T-helper 1 cell treated with Interleukin-12 subunit alpha and Interleukin-12 subunit beta and Interleukin-4 antibody, amounts not matched to agents 30 μg/mL and 1 μg/mL, for 36 hours (primary cell): Measurements from ENCODE around the gene GGNBP2.

Experiments
- H3K27ac Mint-ChIP-seq: one replicate; pipeline ENCODE4 v1.8.0; 2021; ENCODE audit warnings: mild to moderate bottlenecking, mixed read lengths
- H3K27me3 Mint-ChIP-seq: one replicate; pipeline ENCODE4 v1.8.0; 2021; ENCODE audit warnings: low read depth, mixed read lengths
- H3K36me3 Mint-ChIP-seq: one replicate; pipeline ENCODE4 v1.8.0; 2021; ENCODE audit warnings: low read depth, mixed read lengths
- H3K4me1 Mint-ChIP-seq: one replicate; pipeline ENCODE4 v1.8.0; 2021; ENCODE audit warnings: low read depth, mixed read lengths
- H3K4me3 Mint-ChIP-seq: one replicate; pipeline ENCODE4 v1.8.0; 2021; ENCODE audit warnings: mild to moderate bottlenecking, moderate library complexity, mixed read lengths
- H3K9me3 Mint-ChIP-seq: one replicate; pipeline ENCODE4 v1.8.0; 2021; ENCODE audit warnings: mixed read lengths

Gene GGNBP2

GRCh38 chr17:36613155-36613554 lies 68.4 kb downstream of the GGNBP2 start:
- Mint-ChIP-seq H3K4me3 (no peak overlapping the region), H3K36me3 (no peaks in the 10 kb centered on the region), H3K4me1 (peaks cover 2% of the 10 kb centered on the region), H3K9me3 (no peaks in the 10 kb centered on the region), H3K27ac (no peak overlapping the region), H3K27me3 (no peaks in the 10 kb centered on the region)

GRCh38 chr17:36614081-36614480 lies 69.4 kb downstream of the GGNBP2 start:
- Mint-ChIP-seq H3K36me3 (no peaks in the 10 kb centered on the region), H3K27ac (no peak overlapping the region), H3K4me3 (no peak overlapping the region), H3K27me3 (no peaks in the 10 kb centered on the region), H3K4me1 (peaks cover 2% of the 10 kb centered on the region), H3K9me3 (no peaks in the 10 kb centered on the region)

DNA sequence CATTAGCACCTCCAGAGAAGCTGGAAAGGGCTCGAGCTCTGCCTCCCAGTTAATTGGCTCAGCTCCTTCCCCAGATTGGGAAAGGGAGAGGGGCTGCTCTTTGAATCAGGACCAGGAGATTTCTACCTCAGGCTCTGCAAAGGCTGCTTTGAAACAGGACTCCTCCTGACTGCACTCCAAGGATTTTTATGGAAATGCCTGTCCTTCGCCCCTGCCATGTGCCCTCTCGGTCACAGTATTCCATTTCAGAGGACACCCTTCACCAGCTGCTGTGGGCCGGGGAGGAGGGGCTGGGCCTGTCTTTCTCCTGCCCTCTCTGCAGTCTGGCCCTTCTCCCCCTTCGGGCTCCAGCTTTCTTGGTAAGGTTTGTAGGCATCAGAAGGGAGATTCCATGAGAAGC lies 70.2 kb downstream of the GGNBP2 start:
- Mint-ChIP-seq H3K9me3 (no peaks in the 10 kb centered on the region), H3K27me3 (no peaks in the 10 kb centered on the region), H3K4me1 (no peaks in the 10 kb centered on the region), H3K4me3 (no peak overlapping the region), H3K27ac (no peak overlapping the region), H3K36me3 (no peaks in the 10 kb centered on the region)

- Mint-ChIP-seq H3K36me3 (no peaks in the 10 kb centered on the region), H3K4me1 (no peaks in the 10 kb centered on the region), H3K9me3 (no peaks in the 10 kb centered on the region), H3K27me3 (no peaks in the 10 kb centered on the region), H3K4me3 (no peak overlapping the region), H3K27ac (no peak overlapping the region)
Measured at GRCh38 chr17:36616061-36617029, 71.6 kb downstream of the GGNBP2 start.

DNA sequence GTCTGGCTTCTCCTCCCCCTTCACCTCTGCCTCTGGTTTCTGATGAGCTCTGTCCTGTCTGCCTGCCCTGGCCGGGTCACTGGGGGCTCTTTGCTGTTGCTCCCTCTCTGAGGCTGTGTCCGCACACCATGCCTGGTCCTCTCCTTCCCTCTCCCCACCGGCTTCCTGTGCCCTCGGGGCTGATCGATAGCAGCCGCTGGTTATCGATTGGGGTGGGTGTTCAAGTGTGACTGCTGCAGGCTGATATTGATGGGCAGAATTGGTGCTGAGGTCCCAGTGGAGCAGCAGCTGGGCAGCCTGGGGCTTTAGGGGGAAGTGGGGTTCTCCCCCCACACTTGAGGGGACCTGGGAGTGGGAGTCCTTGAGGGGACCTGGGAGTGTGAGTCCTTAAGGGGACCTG lies 73.1 kb downstream of the GGNBP2 start:
- Mint-ChIP-seq H3K27me3 (no peaks in the 10 kb centered on the region), H3K4me1 (no peaks in the 10 kb centered on the region), H3K27ac (no peak overlapping the region), H3K4me3 (no peak overlapping the region), H3K9me3 (no peaks in the 10 kb centered on the region), H3K36me3 (no peaks in the 10 kb centered on the region)

- Mint-ChIP-seq H3K4me3 (no peak overlapping the region), H3K27me3 (no peaks in the 10 kb centered on the region), H3K9me3 (no peaks in the 10 kb centered on the region), H3K27ac (no peak overlapping the region), H3K4me1 (no peaks in the 10 kb centered on the region), H3K36me3 (no peaks in the 10 kb centered on the region)
Measured at GRCh38 chr17:36623281-36623680, 78.6 kb downstream of the GGNBP2 start.

DNA sequence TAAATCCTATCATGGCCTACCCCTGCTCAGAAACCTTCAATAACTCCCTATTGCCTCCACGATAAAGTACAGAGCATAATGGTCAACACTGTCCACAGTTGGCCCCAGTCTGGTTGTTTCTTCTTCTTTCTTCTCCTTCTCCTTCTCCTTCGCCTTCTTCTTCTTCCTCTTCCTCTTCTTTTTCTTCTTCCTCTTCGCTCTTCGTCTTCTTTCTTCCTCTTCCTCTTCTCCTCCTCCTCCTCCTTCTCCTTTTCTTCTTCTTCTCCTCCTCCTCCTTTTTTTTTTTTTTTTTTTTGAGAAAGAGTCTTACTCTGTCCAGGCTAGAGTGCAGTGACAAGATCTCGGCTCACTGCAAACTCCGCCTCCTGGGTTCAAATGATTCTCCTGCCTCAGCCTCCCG lies 80.5 kb downstream of the GGNBP2 start:
- Mint-ChIP-seq H3K27me3 (no peaks in the 10 kb centered on the region), H3K4me1 (peaks cover 3% of the 10 kb centered on the region), H3K27ac (no peak overlapping the region), H3K4me3 (no peak overlapping the region), H3K9me3 (no peaks in the 10 kb centered on the region), H3K36me3 (no peaks in the 10 kb centered on the region)

DNA sequence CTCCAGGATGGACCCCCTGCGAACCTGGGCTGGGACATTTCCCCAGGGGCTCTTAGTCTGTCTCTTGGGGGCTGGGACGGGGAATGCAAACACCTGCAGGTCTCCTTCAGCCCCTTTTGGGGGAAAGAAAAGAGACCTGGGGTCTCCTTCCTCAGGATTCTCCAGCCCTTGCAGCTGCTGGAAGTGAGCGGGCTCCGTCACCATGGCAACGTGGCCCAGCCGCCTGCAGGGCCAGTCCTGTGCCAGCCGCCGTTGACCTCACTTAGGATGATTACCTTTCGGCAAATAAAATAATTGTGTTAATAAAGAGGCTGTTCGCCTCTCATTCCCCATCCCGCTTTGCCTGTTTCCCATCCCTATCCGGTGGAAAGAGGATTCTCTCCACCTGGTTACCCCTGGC lies 82.4 kb downstream of the GGNBP2 start:
- no peaks in the 10 kb centered on the region for H3K36me3 Mint-ChIP-seq
- no peak overlapping the region for H3K4me3 Mint-ChIP-seq
- no peaks in the 10 kb centered on the region for H3K9me3 Mint-ChIP-seq
- H3K27me3 Mint-ChIP-seq = peaks cover 3% of the 10 kb centered on the region
- H3K27ac Mint-ChIP-seq = no peak overlapping the region
- H3K4me1 Mint-ChIP-seq = peaks cover 3% of the 10 kb centered on the region

- Mint-ChIP-seq H3K36me3 (no peaks in the 10 kb centered on the region), H3K27ac (no peak overlapping the region), H3K4me1 (peaks cover 3% of the 10 kb centered on the region), H3K27me3 (peaks cover 8% of the 10 kb centered on the region), H3K9me3 (no peaks in the 10 kb centered on the region), H3K4me3 (no peak overlapping the region)
Measured at GRCh38 chr17:36628576-36628975, 83.9 kb downstream of the GGNBP2 start.

- H3K9me3 Mint-ChIP-seq = no peaks in the 10 kb centered on the region
- H3K27me3 Mint-ChIP-seq = peaks cover 11% of the 10 kb centered on the region
- no peak overlapping the region for H3K27ac Mint-ChIP-seq
- H3K4me1 Mint-ChIP-seq = peaks cover 3% of the 10 kb centered on the region
- no peaks in the 10 kb centered on the region for H3K36me3 Mint-ChIP-seq
- H3K4me3 Mint-ChIP-seq = no peak overlapping the region
Measured at GRCh38 chr17:36629252-36629847, 84.6 kb downstream of the GGNBP2 start.

DNA sequence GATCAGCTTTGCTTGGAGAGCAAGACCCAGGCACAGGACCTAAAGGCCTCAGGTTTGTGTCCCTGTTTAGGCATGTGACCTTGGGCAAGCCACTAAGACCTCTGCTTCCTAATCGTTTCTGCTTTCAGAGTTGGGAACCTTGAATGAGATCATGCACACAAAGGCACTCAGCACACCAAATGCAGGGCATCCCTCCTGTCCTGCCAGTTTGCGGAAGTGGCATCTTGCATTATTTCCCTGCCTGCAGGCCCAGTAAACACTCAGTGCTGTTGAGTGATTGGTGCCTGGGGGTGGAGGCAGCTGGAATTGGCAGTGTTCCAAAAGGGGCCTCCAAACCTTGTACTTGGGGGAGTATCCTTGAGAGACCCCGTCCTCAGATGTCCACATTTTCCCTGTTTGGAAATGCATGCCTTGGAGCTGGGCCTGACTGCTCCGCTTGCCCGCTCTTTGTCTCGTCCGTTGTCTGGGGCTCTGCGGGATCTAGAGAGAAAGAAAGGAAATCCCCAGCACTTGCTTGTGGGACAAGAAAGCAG lies 85.3 kb downstream of the GGNBP2 start:
- peaks cover 12% of the 10 kb centered on the region for H3K27me3 Mint-ChIP-seq
- no peaks in the 10 kb centered on the region for H3K9me3 Mint-ChIP-seq
- no peak overlapping the region for H3K27ac Mint-ChIP-seq
- no peaks in the 10 kb centered on the region for H3K36me3 Mint-ChIP-seq
- peaks cover 3% of the 10 kb centered on the region for H3K4me1 Mint-ChIP-seq
- H3K4me3 Mint-ChIP-seq = no peak overlapping the region

DNA sequence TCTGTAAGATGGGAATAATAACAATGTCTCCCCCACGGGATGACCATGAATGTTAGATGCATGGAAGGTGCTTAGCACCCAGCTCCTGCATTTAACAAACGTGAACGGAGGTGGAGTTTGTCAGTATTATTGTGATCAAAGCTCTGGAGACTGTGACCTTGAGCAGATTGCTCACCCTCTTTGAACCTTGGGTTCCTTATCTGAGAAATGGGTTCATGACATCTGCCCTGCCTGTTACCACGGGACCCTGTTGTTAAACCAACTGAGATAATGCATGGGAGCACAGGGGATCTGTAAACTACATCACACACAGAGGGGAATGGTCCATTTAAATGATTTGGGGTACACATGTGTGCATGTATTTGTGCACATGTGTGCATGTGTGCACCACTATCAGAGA lies 86.3 kb downstream of the GGNBP2 start:
- Mint-ChIP-seq H3K27ac (no peak overlapping the region), H3K36me3 (no peaks in the 10 kb centered on the region), H3K4me3 (no peak overlapping the region), H3K27me3 (peaks cover 17% of the 10 kb centered on the region), H3K9me3 (no peaks in the 10 kb centered on the region), H3K4me1 (peaks cover 3% of the 10 kb centered on the region)

- Mint-ChIP-seq H3K27ac (no peak overlapping the region), H3K27me3 (peaks cover 27% of the 10 kb centered on the region), H3K4me3 (no peak overlapping the region), H3K4me1 (peaks cover 3% of the 10 kb centered on the region), H3K36me3 (no peaks in the 10 kb centered on the region), H3K9me3 (no peaks in the 10 kb centered on the region)
Measured at GRCh38 chr17:36632916-36633771, 88.4 kb downstream of the GGNBP2 start.
